HT-29 (cell line): ENCODE results near the gene TIMP3. TPM values are rescaled to one million over a fixed set of nuclear protein-coding genes. Genes with fewer than 3 reads are reported as not detected.

Experiments
- DNase-seq: peaks from one replicate; pipeline ENCODE4 v3.0.0-alpha.2; 2015; ENCODE audit warnings: low spot score
- total RNA-seq: library from RNA; depleted of rRNA; stranded (reverse); fragments of >200 nt; shearing (Covaris generic); gene quantifications from 2 replicates; pipeline ENCODE4 v1.2.3, GENCODE V29; 2014

The TIMP3 gene
- total RNA-seq, 1 experiment from 2014 or later, result not detected

GRCh38 chr22:32805361-32805881, 3.9 kb downstream of the TIMP3 start:
- no peak for DNase-seq

- no peak for DNase-seq
Measured at GRCh38 chr22:32806296-32806695, 4.8 kb downstream of the TIMP3 start.

- DNase-seq, result no peak
Measured at GRCh38 chr22:32808038-32808445, 6.5 kb downstream of the TIMP3 start.

- no peak for DNase-seq
Measured at GRCh38 chr22:32809786-32810554, 8.5 kb downstream of the TIMP3 start.

- DNase-seq, result no peak
Measured at GRCh38 chr22:32810555-32811133, 9.1 kb downstream of the TIMP3 start.

GRCh38 chr22:32811788-32812545, 10.5 kb downstream of the TIMP3 start:
- DNase-seq, result no peak

DNA sequence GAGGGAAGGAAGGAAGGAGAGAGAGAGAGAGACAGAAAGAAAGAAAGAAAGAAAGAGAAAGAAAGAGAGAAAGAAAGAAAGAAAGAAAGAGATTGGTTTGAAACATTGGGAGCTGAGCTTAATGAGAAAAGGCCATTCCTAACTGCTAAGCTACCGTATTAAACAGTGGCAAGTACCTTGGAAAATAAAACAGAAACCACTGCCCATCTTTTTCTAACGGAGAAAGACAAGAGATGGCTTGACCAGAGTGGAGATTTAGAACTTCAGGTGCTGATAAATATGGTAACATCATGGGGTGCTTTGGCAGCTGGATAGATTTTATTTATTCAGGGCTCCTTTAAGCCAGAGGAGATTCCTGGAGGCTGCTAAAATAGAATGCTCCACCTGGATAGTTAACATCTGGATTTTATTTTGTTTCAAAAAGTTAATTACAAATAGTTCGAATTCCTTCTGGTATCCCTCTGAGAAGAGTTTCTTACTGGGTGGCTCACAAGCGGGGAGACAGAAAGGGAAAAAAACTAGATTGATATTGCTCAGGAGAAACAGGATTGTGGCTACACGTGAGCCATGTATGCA, 12.9 kb downstream of the TIMP3 start:
- no peak for DNase-seq

DNA sequence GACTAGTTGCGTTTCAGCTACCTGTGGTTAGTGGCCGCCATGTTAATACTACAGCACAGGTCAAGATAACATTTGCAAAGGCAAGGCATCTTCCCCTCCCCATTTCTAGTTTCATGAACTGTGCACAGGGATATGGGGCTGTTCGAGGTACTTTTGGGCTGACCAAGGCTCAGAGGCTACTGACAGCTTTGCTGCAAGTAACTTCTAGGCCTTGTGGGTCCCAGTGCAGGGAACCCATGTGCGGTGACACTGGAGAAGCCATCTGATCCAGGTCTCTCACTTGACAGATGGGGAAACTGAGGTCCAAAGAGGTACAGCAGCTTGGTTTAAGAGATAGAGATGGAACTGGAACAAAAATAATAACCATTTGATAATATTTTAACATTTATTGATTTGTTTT, 13.6 kb downstream of the TIMP3 start:
- no peak for DNase-seq

GRCh38 chr22:32815943-32816342, 14.4 kb downstream of the TIMP3 start:
- no peak for DNase-seq

GRCh38 chr22:32817137-32817730, 15.7 kb downstream of the TIMP3 start:
- no peak for DNase-seq

GRCh38 chr22:32818446-32819115, 17.1 kb downstream of the TIMP3 start:
- no peak for DNase-seq

DNA sequence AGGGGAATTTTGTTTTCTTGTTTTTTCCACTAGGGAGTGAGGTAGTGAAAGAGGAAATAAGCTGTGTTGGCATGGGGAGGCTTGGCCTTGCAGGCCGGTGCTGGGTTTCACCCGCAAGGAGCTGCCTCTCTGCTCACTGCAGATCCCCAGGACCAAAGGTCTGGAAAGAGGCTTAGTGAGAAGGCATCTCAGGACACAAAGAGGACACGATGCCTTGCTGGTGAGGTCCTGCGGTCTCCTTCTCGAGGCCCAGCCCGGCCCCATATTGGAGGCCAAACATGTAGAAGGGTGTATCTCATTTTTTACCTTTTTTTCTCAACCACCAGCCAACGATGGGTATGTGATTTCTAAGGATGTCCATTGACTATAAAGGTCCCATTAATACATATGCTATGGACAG, 17.6 kb downstream of the TIMP3 start:
- DNase-seq, result no peak

DNA sequence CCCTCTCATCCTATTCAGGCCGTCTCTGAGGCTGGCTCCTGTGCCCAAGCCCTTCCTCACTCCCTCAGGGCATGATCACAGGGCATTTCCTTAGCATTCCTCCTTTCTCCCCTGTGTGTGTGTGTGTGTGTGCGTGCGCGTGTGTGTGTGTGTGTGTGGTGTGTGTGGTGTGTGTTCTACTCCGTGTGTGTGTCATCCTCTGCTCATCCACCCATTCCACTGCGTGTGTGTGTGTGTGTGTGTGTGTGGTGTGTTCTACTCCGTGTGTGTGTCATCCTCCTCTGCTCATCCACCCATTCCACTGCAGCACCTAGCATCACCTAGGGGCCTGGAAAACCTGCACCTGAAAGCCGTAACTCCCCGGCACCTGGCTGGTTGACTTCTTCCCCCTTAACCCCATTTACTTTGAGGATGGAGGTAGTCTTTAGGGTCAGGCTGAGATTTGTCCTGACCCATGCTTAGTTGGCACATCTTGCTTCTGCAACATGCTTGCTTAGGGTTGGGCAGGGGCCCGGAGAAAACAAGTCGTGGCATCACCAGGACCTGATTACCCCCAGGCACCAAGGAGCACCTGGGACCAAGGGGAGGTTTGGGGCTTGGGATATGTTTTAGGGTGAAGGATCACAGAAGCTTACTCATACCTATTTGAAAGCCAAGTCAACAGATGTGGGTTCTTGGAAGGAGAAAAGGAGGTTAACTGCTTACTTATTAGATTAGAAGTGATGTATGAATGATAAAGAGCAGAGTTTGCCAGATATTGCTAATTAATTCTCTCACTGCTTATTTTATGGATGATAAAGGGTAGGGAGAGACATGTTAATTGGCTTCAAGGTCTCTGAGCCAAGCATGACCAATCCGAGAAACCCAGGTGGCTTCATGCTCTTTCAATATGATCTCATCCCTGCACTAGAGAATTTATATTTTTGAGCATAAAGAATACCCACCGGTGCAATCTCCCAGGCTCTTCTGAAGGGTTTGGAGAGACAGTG, 18.9 kb downstream of the TIMP3 start:
- no peak for DNase-seq

DNA sequence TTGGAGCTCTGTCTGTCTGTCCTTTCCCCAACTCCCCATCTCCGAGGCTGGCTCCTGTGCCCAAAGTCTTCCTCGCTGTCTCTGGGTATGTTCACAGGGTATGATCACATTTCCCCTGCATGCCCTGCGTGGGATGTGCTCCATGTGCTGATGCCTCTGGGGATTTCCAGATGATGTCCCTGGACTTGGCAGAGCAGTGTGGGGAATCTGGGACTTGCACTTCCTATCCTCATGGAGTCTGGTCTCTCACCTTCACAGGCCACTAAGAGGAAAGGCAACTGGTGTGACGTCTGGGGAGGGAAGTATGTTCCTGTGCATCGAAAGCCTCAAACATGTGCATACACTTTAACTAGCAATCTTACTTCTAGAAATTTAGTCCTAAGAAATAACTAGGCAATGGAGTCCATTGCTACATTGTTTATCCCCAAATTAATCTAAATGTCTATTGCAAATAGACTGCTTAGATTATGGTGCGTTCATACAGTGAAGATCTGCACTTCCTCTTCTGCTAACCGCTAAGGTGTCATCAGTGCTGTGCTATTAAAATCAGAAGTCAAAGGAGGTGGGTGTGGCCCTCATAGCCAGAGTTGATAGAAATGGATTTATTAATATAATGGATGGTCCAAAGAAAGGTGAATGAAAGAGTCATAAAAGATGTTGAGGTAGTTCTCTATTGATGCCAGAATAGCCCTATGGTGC, 20.8 kb downstream of the TIMP3 start:
- DNase-seq, result no peak

DNA sequence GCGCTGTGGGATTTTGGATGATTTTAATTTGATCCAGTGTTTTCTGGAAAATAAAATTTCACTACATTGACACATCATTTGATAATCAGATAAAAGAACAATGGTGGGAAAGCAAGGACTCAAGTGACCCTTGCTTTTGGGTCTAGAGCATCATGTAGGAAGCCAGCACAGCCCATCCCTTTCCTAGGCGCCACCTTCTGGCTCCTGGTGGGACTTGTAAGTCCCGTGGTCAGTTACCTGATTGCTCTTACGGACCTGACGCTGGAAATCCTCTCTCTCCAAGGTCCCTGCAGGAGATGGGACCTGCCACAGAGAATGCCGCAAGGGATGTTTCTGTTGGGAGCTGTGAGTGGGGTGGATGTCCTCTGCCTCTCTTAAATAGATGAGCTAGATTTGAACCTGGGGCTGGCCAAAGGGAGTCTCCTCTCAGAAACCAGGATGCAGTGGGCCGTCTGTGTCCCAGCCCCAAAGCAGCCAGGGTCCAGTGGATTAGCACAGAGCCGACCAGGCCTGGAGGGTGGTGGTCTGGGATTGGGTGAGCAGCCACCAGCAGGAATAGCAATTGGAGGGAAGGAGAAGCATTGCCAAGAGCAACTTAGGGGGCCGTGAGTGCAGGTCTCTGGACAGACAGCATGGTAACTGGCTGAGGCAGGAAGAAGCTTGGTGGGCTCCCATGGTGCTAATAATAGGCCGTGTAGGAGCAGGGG, 21.7 kb downstream of the TIMP3 start:
- peak; percentile 66 for DNase-seq

DNA sequence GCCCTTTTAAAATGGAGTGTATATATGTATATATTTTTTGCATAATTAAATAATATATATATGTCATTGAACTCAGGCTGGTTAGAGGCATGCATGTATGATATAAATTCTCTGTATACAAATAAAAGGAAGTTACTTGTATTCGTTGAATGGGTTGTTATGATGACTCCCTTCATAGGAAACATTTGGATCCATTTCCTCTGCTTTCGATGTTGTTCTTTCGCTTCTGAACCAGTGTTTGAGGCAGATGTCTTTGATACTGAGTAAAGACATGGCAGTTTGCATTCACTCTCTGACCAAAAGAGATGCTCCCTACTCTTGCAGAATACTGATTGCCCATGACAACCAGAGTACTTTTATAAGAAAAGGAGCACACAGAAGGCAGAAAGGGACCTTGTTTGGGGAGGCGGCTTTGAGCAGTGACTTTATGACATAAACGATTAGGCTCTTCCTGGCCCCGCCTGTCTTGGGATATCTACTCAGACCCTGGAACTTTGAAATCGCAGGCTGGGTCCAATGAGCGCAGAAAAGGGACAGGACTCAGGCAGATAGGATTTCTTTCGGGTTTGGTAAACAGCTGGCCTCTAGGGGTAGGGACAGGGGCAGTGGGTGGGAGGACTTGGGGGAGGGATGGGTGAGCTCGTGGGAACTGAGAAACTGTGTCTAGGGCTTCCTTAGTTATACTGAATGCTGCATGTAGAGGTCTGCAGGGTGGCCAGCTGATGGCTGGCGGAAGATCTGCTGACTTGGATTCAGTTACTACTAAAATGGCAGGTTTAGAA, 23.2 kb downstream of the TIMP3 start:
- no peak for DNase-seq

- no peak for DNase-seq
Measured at GRCh38 chr22:32826537-32826936, 25.0 kb downstream of the TIMP3 start.
